T-helper 9 cell (primary cell): ENCODE data around the gene TCAP.

Experiments used
- DNase-seq: peaks from one replicate; pipeline ENCODE4 v3.0.0-alpha.2; 2020

Gene TCAP

DNA sequence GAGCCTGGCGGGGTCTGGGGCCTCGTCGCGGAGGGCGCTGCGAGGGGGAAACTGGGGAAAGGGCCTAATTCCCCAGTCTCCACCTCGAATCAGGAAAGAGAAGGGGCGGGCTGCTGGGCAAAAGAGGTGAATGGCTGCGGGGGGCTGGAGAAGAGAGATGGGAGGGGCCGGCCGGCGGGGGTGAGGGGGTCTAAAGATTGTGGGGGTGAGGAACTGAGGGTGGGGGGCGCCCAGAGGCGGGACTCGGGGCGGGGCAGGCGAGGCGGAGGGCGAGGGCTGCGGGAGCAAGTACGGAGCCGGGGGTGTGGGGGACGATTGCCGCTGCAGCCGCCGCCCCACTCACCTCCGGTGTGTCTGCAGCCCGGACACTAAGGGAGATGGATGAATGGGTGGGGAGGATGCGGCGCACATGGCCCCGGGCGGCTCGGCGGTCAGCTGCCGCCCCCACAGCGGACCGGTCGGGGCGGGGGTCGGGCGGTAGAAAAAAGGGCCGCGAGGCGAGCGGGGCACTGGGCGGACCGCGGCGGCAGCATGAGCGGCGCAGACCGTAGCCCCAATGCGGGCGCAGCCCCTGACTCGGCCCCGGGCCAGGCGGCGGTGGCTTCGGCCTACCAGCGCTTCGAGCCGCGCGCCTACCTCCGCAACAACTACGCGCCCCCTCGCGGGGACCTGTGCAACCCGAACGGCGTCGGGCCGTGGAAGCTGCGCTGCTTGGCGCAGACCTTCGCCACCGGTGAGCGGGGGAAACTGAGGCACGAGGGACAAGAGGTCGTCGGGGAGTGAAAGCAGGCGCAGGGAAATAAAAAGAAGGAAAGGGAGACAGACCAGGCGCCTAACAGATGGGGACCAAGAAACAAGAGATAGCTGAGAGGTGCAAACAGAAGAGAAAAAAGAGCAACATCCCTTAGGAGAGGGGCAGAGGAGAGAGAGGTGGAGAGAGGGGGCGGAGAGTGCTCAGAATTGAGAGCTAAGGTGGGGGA lies 3.1 kb downstream of the TCAP start, which contains the start of gene PNMT:
PNMT (plus strand) TSS at position 509 of the 980 bp plus-strand sequence; CDS start at position 532, 23 bp downstream.
- DNase-seq = peak; percentile 63

- no peak for DNase-seq
Measured at GRCh38 chr17:39669897-39670735, 5.0 kb downstream of the TCAP start.

GRCh38 chr17:39670746-39671145 lies 5.6 kb downstream of the TCAP start:
- no peak for DNase-seq

DNA sequence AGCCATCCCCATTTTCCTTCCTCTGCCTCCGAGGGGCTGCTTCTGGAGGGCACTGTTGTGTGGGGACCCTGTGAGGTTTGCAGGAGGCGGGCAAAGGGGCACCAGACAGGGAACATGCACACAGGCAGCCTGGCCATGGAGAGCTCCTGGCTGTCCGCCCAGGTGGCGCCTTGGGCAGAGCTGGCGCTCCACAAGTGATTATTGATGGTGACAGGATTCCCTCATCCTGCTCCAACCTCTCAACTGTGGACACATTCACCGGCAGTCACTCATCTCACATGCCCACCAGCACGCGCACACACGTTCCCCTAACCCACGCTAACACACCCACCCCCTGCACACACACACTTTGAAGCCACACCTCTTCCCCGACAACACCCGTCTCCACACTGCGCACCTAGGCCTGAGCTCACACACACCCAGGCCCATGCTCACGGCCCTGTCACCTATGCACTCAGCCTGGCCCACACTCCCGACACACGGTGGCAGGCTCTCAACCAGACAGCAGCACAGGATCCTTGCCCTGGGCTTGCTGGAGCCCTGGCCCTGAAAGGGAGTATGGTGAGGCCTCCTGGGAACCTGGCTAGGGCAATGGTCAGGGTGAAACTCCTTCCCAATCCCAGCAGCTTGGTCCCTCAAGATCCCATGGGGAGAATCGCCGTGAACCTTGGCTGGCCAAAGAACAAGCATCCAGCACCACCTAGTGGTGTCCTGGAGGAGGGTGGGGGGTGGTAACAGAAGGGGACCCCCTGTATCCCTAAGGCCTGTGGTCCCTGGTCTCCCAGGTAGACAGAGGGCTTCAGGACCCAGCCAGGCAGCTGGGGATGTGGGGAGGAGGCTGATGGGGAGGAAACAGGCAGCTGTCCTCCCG lies 6.7 kb downstream of the TCAP start:
- no peak for DNase-seq

DNA sequence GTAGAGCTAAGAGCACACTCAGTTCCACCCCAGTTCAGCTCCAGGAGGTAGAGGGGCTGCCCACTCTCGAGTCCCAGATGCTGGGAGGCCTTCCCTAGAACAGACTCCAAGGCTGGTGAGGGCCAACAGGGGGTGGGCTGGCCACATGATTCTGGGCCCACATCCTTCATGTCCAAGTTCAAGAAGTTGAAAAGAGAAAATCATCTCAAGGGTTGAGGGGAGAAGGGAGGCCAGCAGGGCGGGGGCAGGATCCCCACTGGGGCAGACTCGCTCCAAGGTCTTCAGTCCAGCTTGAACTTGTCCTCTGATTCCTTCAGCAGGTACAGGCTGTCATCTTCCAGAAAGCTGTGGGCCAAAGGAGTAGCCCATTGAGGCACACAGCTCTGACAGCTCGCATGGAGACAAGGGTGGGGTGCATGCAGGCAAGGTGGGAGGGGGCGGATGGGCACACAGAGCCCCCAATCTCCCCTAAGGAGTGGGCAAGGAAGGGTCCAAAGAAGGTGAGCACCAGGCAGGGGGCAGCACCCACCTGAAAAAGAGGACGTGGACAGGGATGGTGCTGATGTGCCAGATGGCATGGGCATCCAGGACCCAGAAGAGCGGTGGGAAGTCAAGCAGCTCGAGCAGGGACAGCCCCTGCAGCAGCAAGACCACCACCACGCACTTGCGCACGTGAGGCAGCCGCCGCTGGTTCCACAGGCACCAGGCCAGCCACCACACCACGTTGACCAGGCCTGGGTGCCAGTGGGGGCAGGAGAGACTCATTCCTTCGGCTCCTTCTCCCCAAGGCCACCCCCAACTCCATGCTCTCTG lies 7.6 kb downstream of the TCAP start:
- no peak for DNase-seq

DNA sequence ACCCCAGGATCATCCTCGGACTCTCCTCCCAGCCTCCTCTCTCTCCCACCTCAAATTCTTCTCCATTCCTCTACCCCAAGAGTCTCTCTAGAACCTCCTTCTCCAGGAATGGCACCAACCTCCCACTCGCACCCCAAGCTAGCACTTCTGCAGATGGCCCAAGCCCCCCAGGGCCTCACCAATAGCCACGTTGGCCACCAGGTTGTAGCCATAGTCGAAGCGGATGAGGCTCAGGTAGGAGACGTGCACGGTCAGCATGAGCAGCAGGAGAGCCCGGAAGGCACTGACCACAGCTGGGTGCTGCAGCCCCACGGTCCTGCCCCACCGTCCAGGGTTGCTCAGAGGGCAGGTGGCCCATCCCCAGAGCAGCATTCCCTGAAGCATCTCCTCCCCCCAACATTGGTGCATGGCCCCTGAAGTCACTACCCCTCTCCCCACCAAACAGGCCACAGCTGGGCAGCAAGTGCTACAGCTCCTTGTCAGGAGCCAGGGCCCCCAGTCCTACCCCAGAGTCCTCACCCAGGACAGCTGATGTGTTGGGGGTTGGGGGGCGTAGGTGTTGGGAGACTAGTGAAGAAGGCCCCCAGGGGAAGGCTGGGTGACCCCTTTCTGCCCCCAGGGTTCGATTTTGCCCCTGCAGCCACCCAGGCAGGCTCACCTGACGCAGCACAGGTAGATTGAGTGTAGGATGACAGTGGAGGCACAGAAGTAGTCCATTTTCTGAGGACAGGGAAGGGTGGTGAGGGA lies 8.4 kb downstream of the TCAP start:
- DNase-seq = no peak

GRCh38 chr17:39674179-39674578 lies 9.0 kb downstream of the TCAP start:
- no peak for DNase-seq

DNA sequence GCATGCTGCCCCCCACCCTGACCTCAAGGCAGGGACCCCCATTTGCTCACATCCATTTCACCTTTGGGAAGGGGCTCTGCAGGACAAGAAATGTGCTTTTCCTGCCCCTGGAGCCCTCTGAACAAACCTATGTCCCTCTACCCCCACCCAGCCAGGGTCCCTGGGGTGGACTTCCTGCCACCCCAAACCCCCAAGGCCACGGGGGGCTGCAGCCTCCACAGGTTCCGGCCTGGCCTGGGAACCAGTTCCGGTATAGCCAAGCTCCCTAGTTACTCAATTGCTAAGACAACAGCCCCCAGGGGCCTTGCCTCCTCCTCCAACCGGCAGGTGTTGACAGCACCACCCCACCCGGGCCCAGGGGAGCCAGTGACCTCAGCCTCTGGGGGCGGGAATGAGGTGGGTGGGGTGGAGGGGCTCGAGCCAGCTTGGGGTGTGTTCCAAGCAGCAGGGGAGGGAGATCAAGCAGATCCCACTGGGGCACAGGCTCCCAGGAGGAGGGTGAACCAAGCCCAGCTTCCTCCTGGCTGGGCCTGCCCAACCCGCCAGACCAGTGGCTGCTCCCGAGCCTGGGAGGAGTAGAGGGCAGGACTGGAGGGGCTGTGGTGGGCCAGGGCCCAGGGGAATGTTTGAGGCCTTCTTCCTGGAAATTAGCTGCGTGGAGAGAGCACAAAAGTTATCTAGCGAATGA lies 9.7 kb downstream of the TCAP start:
- DNase-seq = no peak

- no peak for DNase-seq
Measured at GRCh38 chr17:39675390-39676082, 10.4 kb downstream of the TCAP start.

DNA sequence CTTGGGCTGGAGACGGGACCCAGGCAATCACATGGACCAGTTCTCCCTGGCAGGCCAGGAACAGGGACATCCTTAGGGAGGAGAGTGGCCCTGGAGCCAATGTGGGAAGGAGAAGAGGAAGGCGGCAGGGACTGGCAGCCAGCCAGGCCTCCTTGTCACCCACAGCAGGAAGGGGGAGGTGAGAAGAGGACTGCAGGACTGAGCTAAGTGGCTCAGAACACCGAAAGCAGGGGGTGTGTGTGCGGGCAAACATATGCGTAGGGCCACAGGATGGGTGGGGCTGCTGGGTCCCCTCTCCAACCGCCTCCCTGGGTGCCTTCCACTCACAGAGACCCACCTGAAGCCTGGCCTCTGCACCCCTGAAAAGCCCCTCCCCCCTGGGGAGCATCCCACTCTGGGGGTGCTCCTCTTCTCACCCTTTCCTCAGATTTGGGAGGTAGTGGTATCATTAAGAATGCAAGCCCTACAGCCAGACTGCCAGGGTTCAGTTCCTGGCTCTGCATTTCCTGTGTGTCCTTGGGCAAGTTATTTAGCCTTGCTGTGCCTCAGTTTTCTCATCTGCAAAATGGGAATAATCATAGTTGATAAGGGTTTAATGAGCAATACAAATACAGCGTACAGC lies 11.2 kb downstream of the TCAP start:
- DNase-seq = peak; percentile 20

DNA sequence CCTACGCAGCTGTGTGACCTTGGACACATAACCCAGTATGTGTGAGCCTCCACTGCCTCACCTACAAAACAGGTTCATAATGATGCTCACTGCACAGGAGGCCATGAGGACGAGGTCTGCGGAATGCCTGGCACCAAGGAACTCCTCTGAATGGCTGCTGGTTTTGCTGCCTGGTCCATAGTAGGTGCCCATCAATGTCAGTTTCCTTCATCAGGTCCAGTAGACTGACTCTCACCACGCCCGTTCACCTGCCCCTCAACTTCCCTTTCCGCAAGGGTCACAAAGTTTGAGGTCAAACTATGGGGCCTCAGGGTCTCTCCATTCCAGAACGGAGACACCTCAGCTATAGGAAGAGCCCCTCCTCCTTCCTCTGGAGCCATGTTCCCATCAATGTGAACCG lies 11.9 kb downstream of the TCAP start:
- no peak for DNase-seq

- DNase-seq = no peak
Measured at GRCh38 chr17:39677542-39678339, 12.6 kb downstream of the TCAP start.

- DNase-seq = no peak
Measured at GRCh38 chr17:39678340-39679116, 13.4 kb downstream of the TCAP start.

- DNase-seq = peak; percentile 27
Measured at GRCh38 chr17:39679521-39680192, 14.5 kb downstream of the TCAP start.

DNA sequence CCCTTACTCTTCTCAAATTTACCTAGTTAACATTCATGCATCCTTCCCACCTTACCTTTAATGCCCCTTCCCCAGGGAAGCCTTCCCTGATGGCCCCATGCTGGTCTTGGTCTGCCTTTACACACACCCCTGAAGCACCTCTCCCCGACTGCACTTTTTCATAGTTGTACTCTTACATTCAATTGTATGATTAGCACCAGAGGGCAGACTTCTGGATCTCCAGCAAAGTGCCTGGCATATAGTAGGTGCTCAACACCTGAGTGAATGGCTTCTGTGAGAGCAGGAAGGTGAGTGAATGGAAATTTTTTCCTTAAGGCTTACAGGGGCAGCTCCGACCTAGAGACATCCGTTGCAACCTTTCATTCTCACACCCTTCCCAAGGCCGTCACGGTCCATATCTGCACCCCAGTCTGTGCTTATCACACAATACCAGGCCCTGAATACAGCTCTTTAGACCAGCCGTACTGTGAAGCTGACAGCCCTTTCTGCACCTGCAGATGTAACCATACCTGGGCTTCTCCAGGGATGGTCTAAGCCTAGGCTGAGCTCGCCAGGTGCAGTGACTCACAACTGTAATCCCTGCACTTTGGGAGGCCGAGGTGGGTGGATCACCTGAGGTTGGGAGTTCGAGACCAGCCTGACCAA lies 18.3 kb downstream of the TCAP start:
- DNase-seq = no peak
